Hepatocyte (in vitro differentiated cells): ENCODE measurements around the gene SFT2D2.

Source experiments
- CTCF ChIP-seq: fragments of 200-600 bp; sonication (generic); IDR thresholded peaks from 2 replicates; pipeline ENCODE4 v1.5.1; 2016; ENCODE audit warnings: antibody characterized with exemption, mild to moderate bottlenecking; ENCODE audit not compliant: poor library complexity
- EZH2 ChIP-seq: fragments of 200-600 bp; sonication (generic); IDR thresholded peaks from 2 replicates; pipeline ENCODE4 v1.6.1; 2016; ENCODE audit warnings: antibody characterized with exemption, mild to moderate bottlenecking, borderline replicate concordance

GRCh38 chr1:168206111-168206510, 19.7 kb upstream of the SFT2D2 start:
- TF ChIP-seq CTCF (no peak), EZH2 (no peak)
